NCI-H226 (cell line): ENCODE data around the gene LYPLAL1.
"Not testable (repeated sequence)": the region's sequence is repeated elsewhere in the genome, so short reads cannot be mapped to it uniquely, and the experiment has no call there.

Experiments used
- DNase-seq: peaks from one replicate; pipeline ENCODE4 v3.0.0-alpha.2; 2015

The LYPLAL1 gene

DNA sequence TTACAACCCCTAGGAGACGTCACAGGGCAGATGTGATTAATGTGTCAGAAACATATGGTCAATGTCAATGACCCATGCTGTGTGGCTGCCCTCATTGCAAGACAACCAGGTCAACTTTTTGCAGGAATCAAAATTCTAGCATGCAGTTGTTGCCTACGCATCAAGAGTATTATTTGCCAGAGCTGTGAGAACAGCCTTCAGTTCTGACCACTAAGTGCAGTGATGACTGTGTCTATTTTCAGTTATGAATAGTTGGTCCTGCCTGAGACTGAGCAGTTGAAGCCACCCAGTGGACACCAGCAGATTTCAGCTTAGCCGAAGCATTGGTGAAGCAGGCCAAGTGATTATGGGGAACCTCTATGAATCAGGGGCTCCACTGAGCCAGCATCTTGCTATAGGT is 47.3 kb downstream of the LYPLAL1 start:
- no peak for DNase-seq

DNA sequence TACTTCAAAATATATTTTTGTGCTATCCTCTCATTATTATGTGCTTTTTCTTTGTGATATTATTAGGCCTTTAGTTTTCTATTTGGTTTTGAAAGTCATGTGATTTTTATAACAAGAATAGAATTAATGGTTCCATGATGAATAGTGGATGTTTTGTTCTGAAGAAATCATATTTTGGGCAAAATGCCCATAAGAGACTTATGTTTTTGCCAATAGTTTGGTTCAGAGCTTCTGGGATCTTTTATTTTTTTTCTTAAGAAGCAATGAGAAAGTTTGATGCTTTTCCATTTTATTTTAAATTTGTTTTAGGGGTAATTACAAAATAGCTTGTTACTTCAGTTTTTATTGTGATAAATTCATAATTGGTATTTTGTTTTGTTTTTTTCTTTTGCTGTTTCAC is 49.8 kb downstream of the LYPLAL1 start:
- no peak for DNase-seq

DNA sequence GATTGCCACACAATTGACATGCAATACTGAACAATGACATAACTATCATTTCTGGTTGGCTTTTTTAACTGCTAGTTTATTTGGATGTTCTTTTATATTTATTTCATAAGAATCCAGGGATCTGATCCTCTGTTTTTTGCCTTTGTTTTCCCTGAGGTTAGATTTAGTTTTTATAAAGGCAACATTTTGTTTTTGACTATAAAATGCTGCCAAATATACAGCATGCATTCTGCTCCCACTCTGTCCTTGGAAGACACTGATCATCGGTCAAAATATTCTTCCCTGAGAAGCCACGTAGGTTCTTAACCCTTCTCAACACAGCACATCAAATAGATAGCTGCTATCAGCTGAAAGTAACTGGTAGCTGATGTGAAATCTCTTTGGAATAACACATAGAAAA is 52.5 kb downstream of the LYPLAL1 start:
- DNase-seq = no peak

DNA sequence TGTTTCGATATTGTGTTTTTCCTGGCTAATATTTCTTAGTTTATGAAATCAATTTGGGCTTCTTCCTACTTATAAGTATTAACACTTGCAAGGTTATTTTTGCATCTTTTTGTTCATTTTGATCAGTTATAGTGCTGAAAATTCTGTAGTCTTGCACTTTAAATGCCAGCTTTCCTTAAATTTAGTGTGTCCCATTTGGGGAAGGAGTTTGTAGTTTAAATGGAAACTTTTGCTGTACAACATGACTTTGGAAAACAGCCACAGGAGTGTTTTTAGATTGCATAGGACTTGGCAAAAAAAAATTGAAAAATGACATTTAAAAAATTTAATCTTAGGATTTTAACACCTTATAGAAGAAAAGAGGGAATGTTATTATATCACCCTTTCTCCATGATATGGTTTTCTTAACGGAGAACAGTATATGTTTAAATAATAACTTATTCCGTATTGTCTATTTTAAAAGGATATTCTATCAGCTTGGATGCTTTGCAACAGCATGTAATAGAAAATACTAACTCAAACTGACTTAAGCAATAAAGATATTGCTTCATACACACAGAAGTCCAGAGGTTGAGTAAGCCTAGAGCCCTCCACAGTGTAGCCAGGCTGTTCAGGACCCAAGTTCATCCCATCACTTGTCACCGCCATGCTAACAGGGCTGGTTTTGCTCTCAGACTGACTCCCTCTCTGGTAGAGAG is 53.8 kb downstream of the LYPLAL1 start:
- DNase-seq = no peak

DNA sequence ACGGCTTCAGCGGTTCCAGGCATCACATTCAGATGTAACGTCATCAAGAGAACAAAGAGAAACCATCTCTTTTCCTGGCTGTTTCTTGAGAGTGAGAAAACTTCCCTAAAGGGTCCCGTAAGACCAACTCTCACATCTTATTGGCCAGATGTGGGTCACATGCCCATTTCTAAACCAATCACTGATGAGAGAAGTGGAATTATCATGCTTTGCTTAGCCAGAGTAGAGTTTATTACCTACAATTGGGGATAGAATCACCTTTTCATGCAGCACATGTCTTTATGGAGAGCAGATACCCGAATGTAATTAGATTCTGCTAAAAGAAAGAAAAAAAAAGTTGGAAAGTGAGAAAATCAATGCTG is 54.4 kb downstream of the LYPLAL1 start:
- no peak for DNase-seq

DNA sequence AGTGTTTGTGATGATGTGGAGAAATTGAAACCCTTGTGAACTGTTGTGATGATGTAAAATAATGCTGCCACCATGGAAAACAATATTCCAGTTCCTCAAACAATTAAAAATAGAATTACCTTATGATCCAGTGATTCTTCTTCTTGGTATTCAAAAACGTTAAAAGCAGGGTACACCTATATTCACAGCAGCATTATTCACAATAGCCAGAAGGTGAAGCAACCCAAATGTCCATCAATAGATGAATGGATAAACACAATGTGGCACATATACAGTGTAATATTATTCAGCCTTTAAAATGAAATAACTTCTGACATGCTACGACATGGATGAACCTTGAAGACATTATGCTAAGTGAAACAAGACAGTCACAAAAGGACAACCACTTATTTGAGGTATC is 59.2 kb downstream of the LYPLAL1 start:
- DNase-seq = no peak

DNA sequence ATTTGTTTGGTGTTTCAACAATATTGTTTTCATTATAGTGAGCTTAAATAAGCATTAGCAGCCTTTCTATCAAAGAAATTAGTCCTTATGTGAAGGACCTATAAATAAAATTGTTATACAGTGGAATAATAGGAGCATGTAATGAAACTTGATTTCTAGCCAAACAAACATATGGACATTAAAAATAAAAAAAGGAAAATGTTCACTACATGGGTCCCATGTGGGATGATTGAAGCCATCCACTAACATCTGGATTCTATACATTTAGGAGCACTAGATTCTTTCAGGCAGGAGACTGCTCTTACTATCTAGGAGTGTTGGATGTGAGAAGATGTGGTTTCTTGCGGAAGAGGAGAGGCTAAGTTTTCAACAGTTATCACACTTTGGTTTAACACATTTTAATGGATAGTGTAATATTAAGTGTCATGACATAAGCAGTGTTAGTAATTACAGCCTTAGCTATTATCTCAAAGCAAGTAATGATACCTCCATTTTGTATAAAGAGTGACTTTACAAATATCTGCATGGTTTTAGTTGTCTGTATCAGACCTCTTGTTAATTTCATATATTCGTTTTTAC is 62.3 kb downstream of the LYPLAL1 start:
- DNase-seq = no peak

DNA sequence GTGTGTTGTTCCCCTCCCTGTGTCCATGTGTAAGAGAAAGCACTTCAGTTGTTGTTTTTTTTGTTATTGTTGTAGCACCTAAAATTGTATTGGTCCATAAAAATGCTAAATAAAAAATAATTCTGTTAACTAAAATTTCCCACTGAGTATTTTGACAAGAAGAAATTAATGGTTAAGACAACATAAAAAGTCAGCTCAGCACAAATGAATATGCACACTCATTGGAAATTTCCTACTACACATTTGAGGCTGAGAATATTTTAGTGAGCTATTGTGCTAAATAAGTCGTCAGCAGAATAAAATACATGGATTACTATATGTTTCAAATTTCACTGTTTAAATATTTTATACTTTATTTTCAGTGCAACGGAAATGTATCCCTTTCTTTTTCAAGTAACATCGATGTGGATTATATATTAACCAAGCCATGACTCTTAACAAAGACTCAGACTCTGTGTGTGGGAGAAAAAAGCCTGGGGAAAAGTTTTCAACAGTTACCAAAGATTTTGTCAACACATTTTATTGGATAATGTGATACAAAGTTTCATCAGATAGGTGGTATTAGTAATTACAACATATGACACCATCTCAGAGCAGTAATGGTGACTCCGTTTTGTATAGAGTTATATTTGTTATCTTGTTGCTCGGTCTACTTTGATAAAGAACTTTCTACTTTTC is 63.4 kb downstream of the LYPLAL1 start:
- no peak for DNase-seq

DNA sequence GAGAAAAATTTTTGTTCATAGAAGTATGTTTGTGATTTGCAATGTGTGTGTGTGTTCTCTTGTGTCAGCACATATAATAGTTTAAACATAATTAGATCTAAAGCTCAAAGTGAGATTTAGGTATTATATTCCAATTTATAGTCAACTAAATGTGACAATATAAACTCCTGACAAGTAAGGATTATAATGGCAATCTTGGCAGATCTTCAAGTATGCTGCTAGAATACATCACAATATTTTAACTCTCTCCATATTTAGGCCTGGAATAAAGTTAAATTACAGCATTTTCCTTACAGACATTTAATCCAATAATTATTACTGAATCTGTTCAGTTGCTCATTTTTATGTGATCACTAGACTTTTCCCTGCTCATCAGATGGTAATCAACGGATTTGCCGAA is 65.8 kb downstream of the LYPLAL1 start:
- no peak for DNase-seq

DNA sequence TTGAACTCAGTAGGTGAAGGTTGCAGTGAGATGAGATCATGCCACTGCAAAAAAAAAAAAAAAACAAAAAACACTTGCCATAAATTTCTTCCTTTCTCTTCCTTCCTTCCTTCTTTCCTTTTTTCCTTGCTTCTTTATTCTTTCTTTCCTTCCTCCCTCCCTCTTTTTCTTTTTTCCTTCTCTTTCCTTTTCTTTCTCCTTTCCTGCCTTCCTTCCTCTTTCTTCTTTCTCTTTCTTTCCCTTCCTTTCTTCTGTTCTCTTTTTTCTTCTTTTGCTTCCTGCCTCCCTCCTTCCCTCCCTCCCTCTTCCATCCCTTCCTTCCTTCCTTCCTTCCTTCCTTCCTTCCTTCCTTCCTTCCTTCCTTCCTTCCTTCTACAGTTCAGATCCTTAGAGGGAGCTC is 71.2 kb downstream of the LYPLAL1 start:
- no peak for DNase-seq

DNA sequence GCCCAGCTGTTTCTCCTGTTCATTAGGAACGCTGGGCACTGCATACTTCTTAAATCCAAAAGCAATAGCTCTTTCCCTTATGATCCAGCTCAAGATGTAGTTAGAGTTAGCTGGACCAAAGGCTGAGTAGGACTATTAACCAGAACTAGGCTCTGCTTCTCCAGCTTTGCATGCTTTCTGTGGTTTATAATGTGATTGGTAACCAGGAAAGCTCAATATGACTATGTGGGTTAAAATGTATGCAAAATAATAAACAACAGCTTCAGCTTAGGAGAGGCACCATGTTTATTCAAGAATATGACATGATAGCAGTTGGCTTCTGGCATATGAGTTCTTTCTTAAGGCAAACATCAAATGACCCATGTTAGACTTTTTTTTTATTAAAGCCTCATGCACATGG is 73.8 kb downstream of the LYPLAL1 start:
- no peak for DNase-seq

DNA sequence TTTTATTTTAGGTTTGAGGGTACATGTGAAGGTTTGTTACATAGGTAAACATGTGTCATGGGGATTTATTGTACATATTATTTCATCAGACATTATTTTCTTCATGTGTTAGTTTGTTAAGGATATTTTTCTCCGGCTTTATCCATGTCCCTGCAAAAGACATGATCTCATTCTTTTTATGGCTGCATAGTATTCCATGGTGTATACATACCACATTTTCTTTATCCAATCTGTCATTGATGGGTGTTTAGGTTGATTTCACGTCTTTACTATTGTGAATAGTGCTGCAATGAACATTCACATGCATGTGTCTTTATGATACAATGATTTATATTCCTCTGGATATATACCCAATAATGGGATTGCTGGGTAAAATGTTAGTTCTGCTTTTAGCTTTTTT is 76.8 kb downstream of the LYPLAL1 start:
- DNase-seq = not testable (repeated sequence)

DNA sequence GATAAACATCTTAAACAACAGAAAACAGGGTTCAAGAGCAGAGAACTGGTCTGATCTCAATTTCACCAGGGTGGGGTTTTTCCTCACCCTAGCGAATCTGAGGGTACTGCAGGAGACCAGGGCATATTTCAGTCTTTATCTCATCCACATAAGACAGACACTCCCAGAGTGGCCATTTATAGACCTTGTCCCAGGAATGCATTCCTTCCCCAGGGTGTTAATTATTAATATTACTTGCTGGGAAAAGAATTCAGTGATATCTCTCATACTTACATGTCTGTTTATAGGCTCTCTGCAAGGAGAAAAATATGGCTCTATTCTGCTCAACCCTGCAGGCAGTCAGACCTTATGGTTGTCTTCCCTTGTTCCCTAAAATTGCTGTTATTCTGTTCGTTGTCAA is 84.1 kb downstream of the LYPLAL1 start:
- DNase-seq = no peak

DNA sequence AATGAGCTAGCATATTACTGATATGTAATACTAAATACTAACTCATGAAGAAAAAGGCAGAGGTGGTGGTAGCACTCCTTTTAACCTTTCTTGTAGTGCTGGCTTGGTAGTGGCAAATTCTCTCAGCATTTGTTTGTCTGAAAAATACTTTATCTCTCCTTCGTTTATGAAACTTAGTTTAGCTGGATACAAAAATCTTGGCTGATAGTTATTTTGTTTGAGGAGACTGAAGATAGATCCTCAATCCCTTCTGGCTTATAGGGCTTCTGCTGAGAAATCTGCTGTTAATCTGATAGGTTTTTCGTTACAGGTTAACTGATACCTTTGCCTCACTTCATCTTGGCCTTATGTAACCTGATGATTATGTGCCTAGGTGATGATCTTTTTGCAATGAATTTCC is 87.8 kb downstream of the LYPLAL1 start:
- no peak for DNase-seq
